Osteoblast (primary cell): Measurements from ENCODE around the gene PPP1R11. TPM values are rescaled to one million over a fixed set of nuclear protein-coding genes. Genes with fewer than 3 reads are reported as not detected.

Experiments used
- DNase-seq: peaks from one replicate; pipeline ENCODE4 v3.0.0; 2011; ENCODE audit warnings: low spot score, mixed read lengths; ENCODE audit not compliant: insufficient read length; ENCODE audit errors: missing footprints
- H2AFZ ChIP-seq: 2 replicates; pipeline ENCODE4 v1.6.0; 2011; ENCODE audit warnings: mild to moderate bottlenecking, low read length
- H3K27ac ChIP-seq: 2 replicates; pipeline ENCODE4 v1.5.1; 2011; ENCODE audit warnings: mild to moderate bottlenecking, low read depth, low read length, moderate library complexity
- H3K27me3 ChIP-seq: 2 replicates; pipeline ENCODE4 v1.6.0; 2012; ENCODE audit warnings: mild to moderate bottlenecking, control low read depth, inconsistent platforms, low read length, moderate library complexity; ENCODE audit not compliant: insufficient read depth
- H3K36me3 ChIP-seq: 2 replicates; pipeline ENCODE4 v1.5.1; 2011; ENCODE audit warnings: mild to moderate bottlenecking, low read length, control low read depth, moderate library complexity; ENCODE audit not compliant: insufficient read depth
- H3K4me1 ChIP-seq: 2 replicates; pipeline ENCODE4 v1.5.1; 2011; ENCODE audit warnings: mild to moderate bottlenecking, low read length, control low read depth, moderate library complexity; ENCODE audit not compliant: insufficient read depth
- H3K4me2 ChIP-seq: 2 replicates; pipeline ENCODE4 v1.6.0; 2011; ENCODE audit warnings: mild to moderate bottlenecking, low read length; ENCODE audit not compliant: insufficient read depth
- H3K4me3 ChIP-seq: fragments of 200-600 bp; sonication (generic); 3 replicates; pipeline ENCODE4 v1.5.1; 2012; ENCODE audit warnings: mild to moderate bottlenecking, low read length, inconsistent platforms; ENCODE audit not compliant: insufficient read depth
- H3K79me2 ChIP-seq: 2 replicates; pipeline ENCODE4 v1.6.0; 2012; ENCODE audit warnings: mild to moderate bottlenecking, low read length, control low read depth, inconsistent platforms; ENCODE audit not compliant: insufficient read depth
- H3K9me3 ChIP-seq: 2 replicates; pipeline ENCODE4 v1.5.1; 2011; ENCODE audit warnings: low read depth, low read length, control low read depth
- H4K20me1 ChIP-seq: 2 replicates; pipeline ENCODE4 v1.6.0; 2012; ENCODE audit warnings: mild to moderate bottlenecking, low read length, control low read depth; ENCODE audit not compliant: insufficient read depth
- total RNA-seq: library from RNA; depleted of rRNA; stranded (reverse); fragments of >200 nt; gene quantifications from 2 replicates; pipeline ENCODE4 v1.2.3, GENCODE V29; 2012
- TF ChIP-seq, protein P1 (sequence below): IDR thresholded peaks from 2 replicates; pipeline ENCODE4 v1.5.1; 2011; ENCODE audit warnings: mild to moderate bottlenecking, low read depth, low read length, moderate library complexity; ENCODE audit errors: extremely low read depth

Gene PPP1R11
- total RNA-seq, 1 donor = 35.1 TPM

DNA sequence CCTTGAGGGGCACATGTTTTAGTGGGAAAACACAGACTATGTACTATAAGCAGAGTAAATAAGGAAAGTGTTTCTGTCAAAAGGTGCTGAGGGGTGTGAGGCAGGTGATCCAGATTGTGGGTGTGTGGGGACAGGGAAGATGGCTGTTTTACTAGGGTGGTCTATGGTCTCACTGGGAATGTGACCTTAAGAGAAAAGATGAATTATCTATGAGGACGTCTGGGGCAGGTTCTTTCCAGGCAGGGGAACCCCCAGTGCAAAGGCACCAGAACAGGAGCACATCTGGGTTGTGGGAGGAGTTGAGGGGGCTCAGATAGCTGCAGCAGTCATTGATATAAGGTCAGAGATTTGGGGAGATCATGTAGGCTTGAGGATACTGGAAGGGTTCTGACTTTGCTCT is 24.1 kb upstream of the PPP1R11 start:
- peaks cover 6% of the 10 kb centered on the region for H3K4me1 ChIP-seq
- no peak overlapping the region for H2AFZ ChIP-seq
- H3K4me2 ChIP-seq = no peak overlapping the region
- TF ChIP-seq, protein P1, sequence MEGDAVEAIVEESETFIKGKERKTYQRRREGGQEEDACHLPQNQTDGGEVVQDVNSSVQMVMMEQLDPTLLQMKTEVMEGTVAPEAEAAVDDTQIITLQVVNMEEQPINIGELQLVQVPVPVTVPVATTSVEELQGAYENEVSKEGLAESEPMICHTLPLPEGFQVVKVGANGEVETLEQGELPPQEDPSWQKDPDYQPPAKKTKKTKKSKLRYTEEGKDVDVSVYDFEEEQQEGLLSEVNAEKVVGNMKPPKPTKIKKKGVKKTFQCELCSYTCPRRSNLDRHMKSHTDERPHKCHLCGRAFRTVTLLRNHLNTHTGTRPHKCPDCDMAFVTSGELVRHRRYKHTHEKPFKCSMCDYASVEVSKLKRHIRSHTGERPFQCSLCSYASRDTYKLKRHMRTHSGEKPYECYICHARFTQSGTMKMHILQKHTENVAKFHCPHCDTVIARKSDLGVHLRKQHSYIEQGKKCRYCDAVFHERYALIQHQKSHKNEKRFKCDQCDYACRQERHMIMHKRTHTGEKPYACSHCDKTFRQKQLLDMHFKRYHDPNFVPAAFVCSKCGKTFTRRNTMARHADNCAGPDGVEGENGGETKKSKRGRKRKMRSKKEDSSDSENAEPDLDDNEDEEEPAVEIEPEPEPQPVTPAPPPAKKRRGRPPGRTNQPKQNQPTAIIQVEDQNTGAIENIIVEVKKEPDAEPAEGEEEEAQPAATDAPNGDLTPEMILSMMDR = no peak
- H3K36me3 ChIP-seq = no peaks in the 10 kb centered on the region
- no peaks in the 10 kb centered on the region for H3K79me2 ChIP-seq
- no peak overlapping the region for H3K27ac ChIP-seq
- H3K4me3 ChIP-seq = no peak overlapping the region
- no peak for DNase-seq
- H3K27me3 ChIP-seq = no peaks in the 10 kb centered on the region
- no peaks in the 10 kb centered on the region for H3K9me3 ChIP-seq
- H4K20me1 ChIP-seq = no peaks in the 10 kb centered on the region

DNA sequence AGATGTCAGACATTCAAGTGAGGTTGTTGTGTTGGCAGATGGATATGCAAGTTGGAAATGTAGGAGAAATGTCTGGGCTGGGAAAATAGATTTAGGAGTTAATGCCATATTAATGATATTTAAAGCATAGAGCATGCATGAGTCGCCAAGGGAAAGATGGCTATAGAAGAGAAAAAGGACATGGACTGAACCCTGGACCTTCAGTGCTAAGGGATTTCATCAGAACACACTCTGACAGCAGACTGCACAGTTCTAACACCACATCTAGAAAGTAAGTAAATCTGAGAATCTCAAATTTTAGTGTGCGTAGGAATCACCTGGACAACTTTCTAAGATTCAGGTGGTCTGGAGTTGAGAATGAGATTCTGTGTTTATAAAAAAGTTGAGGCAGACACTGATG is 23.3 kb upstream of the PPP1R11 start:
- TF ChIP-seq, protein P1 = no peak

DNA sequence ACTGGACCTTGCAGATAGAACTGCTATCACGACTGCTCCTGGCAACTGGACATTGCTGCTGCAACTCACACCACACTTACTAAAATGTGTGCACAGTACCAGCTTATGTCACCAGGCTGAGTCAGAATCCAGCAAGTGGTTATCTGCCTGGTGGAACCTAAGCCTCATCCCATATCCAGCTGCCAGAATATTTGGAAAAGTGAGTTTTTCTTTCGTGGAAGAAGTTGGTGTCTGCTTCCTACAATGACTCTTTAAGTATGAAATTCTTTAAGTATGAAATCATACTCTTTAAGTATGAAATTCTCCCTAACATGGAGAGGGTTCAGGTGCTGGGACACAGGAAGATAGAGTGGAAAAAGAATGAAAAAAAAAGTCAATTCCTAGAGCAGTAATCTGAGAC is 22.4 kb upstream of the PPP1R11 start:
- Histone ChIP-seq H3K27ac (peak overlapping the region; percentile 11), H3K27me3 (no peaks in the 10 kb centered on the region), H3K4me2 (peak overlapping the region; percentile 27), H3K36me3 (no peaks in the 10 kb centered on the region), H3K4me3 (no peak overlapping the region), H4K20me1 (no peaks in the 10 kb centered on the region), H2AFZ (no peak overlapping the region), H3K79me2 (no peaks in the 10 kb centered on the region), H3K4me1 (peaks cover 6% of the 10 kb centered on the region), H3K9me3 (no peaks in the 10 kb centered on the region)
- TF ChIP-seq, protein P1 = no peak
- peak; percentile 72 for DNase-seq

More for the DNA sequence above, 23.3 kb upstream of the PPP1R11 start:
- Histone ChIP-seq H3K4me2 (no peak overlapping the region), H3K4me1 (peaks cover 6% of the 10 kb centered on the region), H3K79me2 (no peaks in the 10 kb centered on the region), H2AFZ (no peak overlapping the region), H3K27ac (no peak overlapping the region), H3K36me3 (no peaks in the 10 kb centered on the region), H3K27me3 (no peaks in the 10 kb centered on the region), H3K9me3 (no peaks in the 10 kb centered on the region), H4K20me1 (no peaks in the 10 kb centered on the region), H3K4me3 (no peak overlapping the region)
- no peak for DNase-seq

DNA sequence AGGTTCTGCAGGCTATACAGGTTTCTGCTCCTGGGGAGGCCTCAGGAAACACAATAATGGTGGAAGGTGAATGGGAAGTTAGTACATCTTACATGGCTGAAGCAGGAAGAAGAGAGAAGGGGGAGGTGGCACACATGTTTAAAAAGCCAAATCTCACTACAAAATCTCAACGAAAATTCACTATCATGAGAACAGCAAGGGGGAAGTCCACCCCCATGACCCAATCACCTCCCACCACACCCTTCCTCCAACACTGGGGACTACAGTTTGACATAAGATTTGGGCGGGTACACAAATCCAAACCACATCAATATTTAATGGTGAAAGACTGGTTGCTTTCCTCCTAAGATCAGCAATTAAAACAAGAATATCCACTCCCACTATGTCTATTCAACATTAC is 19.8 kb upstream of the PPP1R11 start:
- H4K20me1 ChIP-seq = no peaks in the 10 kb centered on the region
- no peak overlapping the region for H3K27ac ChIP-seq
- no peak overlapping the region for H3K4me2 ChIP-seq
- TF ChIP-seq, protein P1 = no peak
- H3K4me1 ChIP-seq = peaks cover 6% of the 10 kb centered on the region
- H3K27me3 ChIP-seq = no peaks in the 10 kb centered on the region
- H2AFZ ChIP-seq = no peak overlapping the region
- no peaks in the 10 kb centered on the region for H3K9me3 ChIP-seq
- no peak overlapping the region for H3K4me3 ChIP-seq
- H3K79me2 ChIP-seq = no peaks in the 10 kb centered on the region
- H3K36me3 ChIP-seq = no peaks in the 10 kb centered on the region
- no peak for DNase-seq
